H1 (cell line): ENCODE results near the gene SLIT3. TPM values are rescaled to one million over a fixed set of nuclear protein-coding genes. Genes with fewer than 3 reads are reported as not detected.

ENCODE experiments used
- CTCF ChIA-PET: fragments of 300-600 bp; sonication (Branson Sonifier 250); formaldehyde crosslinking; loops from one replicate; lab custom pipeline; 2021; ENCODE audit not compliant: partially characterized antibody; lab: Charles Lee
- POLR2A ChIA-PET: fragments of 300-600 bp; sonication (Branson Sonifier 250); formaldehyde crosslinking; loops from one replicate; lab custom pipeline; 2021; ENCODE audit warnings: inconsistent platforms; ENCODE audit not compliant: partially characterized antibody; lab: Charles Lee
- DNase-seq, 2 experiments: peaks; one replicate each; pipeline versions ENCODE4 v3.0.0 to v3.0.0-alpha.2; 2010 to 2022; ENCODE audit warnings: low spot score in 2 of 2, low read depth in 1 of 2, mixed read lengths in 1 of 2
- FAIRE-seq: peaks from 2 replicates; lab custom pipeline; 2011; peaks lifted over from hg19 to GRCh38; lab: Jason Lieb, UNC
- H2AFZ ChIP-seq: 2 replicates; pipeline ENCODE4 v1.8.1; 2012; ENCODE audit warnings: low read length, inconsistent platforms
- H2AK5ac ChIP-seq: 2 replicates; pipeline ENCODE4 v1.6.1; 2013; ENCODE audit warnings: low read depth, low read length
- H2BK120ac ChIP-seq: replicated peaks from 2 replicates; pipeline ENCODE3; 2013; ENCODE audit warnings: low read depth, low read length, inconsistent platforms
- H2BK12ac ChIP-seq: 2 replicates; pipeline ENCODE4 v1.6.1; 2013; ENCODE audit warnings: low read depth, low read length
- H2BK15ac ChIP-seq: 2 replicates; pipeline ENCODE4 v1.6.1; 2013; ENCODE audit warnings: low read length
- H2BK20ac ChIP-seq: 2 replicates; pipeline ENCODE4 v1.6.1; 2013; ENCODE audit warnings: low read length
- H2BK5ac ChIP-seq: 2 replicates; pipeline ENCODE4 v1.6.1; 2013; ENCODE audit warnings: low read depth, low read length
- H3K14ac ChIP-seq: 2 replicates; pipeline ENCODE4 v1.6.1; 2013; ENCODE audit warnings: inconsistent platforms; ENCODE audit not compliant: insufficient read length
- H3K18ac ChIP-seq: 2 replicates; pipeline ENCODE4 v1.6.1; 2013; ENCODE audit warnings: low read length; ENCODE audit errors: extremely low read depth
- H3K23ac ChIP-seq: 2 replicates; pipeline ENCODE4 v1.6.1; 2013; ENCODE audit warnings: inconsistent platforms; ENCODE audit not compliant: insufficient read length
- H3K23me2 ChIP-seq: 2 replicates; pipeline ENCODE4 v1.6.1; 2013; ENCODE audit warnings: low read depth, low read length
- H3K27ac ChIP-seq: 2 replicates; pipeline ENCODE4 v1.6.1; 2011; ENCODE audit warnings: low read depth, low read length, inconsistent platforms
- H3K27me3 ChIP-seq, 4 experiments: replicated peaks in 1 of 4; 1 replicate in 1 of 4; 2 replicates in 3 of 4; pipeline versions ENCODE4 v1.6.1 to v1.8.1; 2011 to 2013; ENCODE audit warnings: low read length in 3 of 4, mild to moderate bottlenecking in 3 of 4, inconsistent platforms in 2 of 4, mixed read lengths in 2 of 4, moderate library complexity in 1 of 4; ENCODE audit not compliant: control insufficient read depth in 3 of 4, insufficient read depth in 3 of 4; ENCODE audit errors: extremely low read depth in 1 of 4
- H3K36me3 ChIP-seq, 4 experiments: 2 replicates each; pipeline versions ENCODE4 v1.6.1 to v1.8.1; 2011 to 2013; ENCODE audit warnings: mild to moderate bottlenecking in 4 of 4, low read length in 3 of 4, moderate library complexity in 2 of 4, control low read depth in 1 of 4, inconsistent platforms in 1 of 4; ENCODE audit not compliant: insufficient read depth in 4 of 4, control insufficient read depth in 2 of 4
- H3K4ac ChIP-seq: replicated peaks from 2 replicates; pipeline ENCODE3; 2013; ENCODE audit warnings: low read length, low read depth, mixed read lengths, inconsistent platforms; ENCODE audit not compliant: insufficient read length
- H3K4me1 ChIP-seq, 4 experiments: replicated peaks in 1 of 4; 1 replicate in 1 of 4; 2 replicates in 3 of 4; pipeline versions ENCODE4 v1.6.1 to v1.8.1; 2011 to 2013; ENCODE audit warnings: low read length in 3 of 4, inconsistent platforms in 2 of 4, mixed read lengths in 1 of 4; ENCODE audit not compliant: insufficient read depth in 4 of 4, control insufficient read depth in 3 of 4
- H3K4me2 ChIP-seq, 2 experiments: 2 replicates each; pipeline versions ENCODE4 v1.6.1 to v1.8.1; 2011 to 2013; ENCODE audit warnings: low read depth in 2 of 2, low read length in 2 of 2, control low read depth in 1 of 2, inconsistent platforms in 1 of 2, mild to moderate bottlenecking in 1 of 2; ENCODE audit not compliant: insufficient read depth in 1 of 2
- H3K4me3 ChIP-seq, 4 experiments: fragments of 200-600, 300-600 bp in 1 of 4; sonication (generic), shearing (Covaris generic), sonication (Bioruptor Twin) in 1 of 4; 2 replicates each; pipeline versions ENCODE4 v1.5.1 to v1.8.1; 2011 to 2016; ENCODE audit warnings: low read length in 4 of 4, low read depth in 3 of 4, control low read depth in 2 of 4, inconsistent platforms in 2 of 4, mild to moderate bottlenecking in 2 of 4, mixed read lengths in 1 of 4, moderate library complexity in 1 of 4; ENCODE audit not compliant: insufficient read depth in 2 of 4; ENCODE audit errors: extremely low read depth in 1 of 4
- H3K56ac ChIP-seq: replicated peaks from 2 replicates; pipeline ENCODE3; 2013; ENCODE audit warnings: low read depth, mild to moderate bottlenecking, mixed read lengths, low read length, inconsistent platforms; ENCODE audit not compliant: insufficient read length
- H3K79me1 ChIP-seq: 2 replicates; pipeline ENCODE4 v1.6.1; 2013; ENCODE audit warnings: low read depth, low read length, control low read depth
- H3K79me2 ChIP-seq, 2 experiments: 2 replicates each; pipeline versions ENCODE4 v1.6.1 to v1.8.1; 2012 to 2013; ENCODE audit warnings: low read length in 2 of 2, mild to moderate bottlenecking in 2 of 2, inconsistent platforms in 1 of 2; ENCODE audit not compliant: insufficient read depth in 2 of 2, control insufficient read depth in 1 of 2
- H3K9ac ChIP-seq, 4 experiments: replicated peaks in 1 of 4; 1 replicate in 1 of 4; 2 replicates in 3 of 4; pipeline versions ENCODE4 v1.6.1 to v1.8.1; 2011 to 2013; ENCODE audit warnings: low read depth in 3 of 4, low read length in 3 of 4, control low read depth in 2 of 4, mild to moderate bottlenecking in 2 of 4, moderate library complexity in 2 of 4, inconsistent platforms in 1 of 4; ENCODE audit errors: extremely low read depth in 1 of 4
- H3K9me3 ChIP-seq, 2 experiments: 2 replicates each; pipeline versions ENCODE4 v1.6.1 to v1.8.1; 2012 to 2013; ENCODE audit warnings: mild to moderate bottlenecking in 2 of 2, moderate library complexity in 2 of 2, control low read depth in 1 of 2, inconsistent platforms in 1 of 2, low read depth in 1 of 2, low read length in 1 of 2, mixed read lengths in 1 of 2; ENCODE audit not compliant: insufficient read depth in 2 of 2
- H4K20me1 ChIP-seq, 2 experiments: replicated peaks in 1 of 2; 2 replicates each; pipeline versions ENCODE3 to v1.8.1; 2011 to 2013; ENCODE audit warnings: inconsistent platforms in 2 of 2, low read length in 2 of 2, mild to moderate bottlenecking in 1 of 2; ENCODE audit not compliant: insufficient read depth in 2 of 2, control insufficient read depth in 1 of 2
- H4K5ac ChIP-seq: 2 replicates; pipeline ENCODE4 v1.6.1; 2013; ENCODE audit warnings: low read length, low read depth, mixed read lengths, inconsistent platforms; ENCODE audit not compliant: insufficient read length
- H4K8ac ChIP-seq: 2 replicates; pipeline ENCODE4 v1.8.0; 2013; ENCODE audit warnings: mild to moderate bottlenecking, moderate library complexity, low read length, inconsistent platforms; ENCODE audit not compliant: insufficient read depth; ENCODE audit errors: extremely low read depth
- H4K91ac ChIP-seq: replicated peaks from 2 replicates; pipeline ENCODE3; 2013; ENCODE audit warnings: low read length, mixed read lengths, inconsistent platforms; ENCODE audit not compliant: insufficient read length
- CHD1 ChIP-seq: IDR thresholded peaks from 2 replicates; pipeline ENCODE4 v1.6.1; 2012; ENCODE audit warnings: low read depth, low read length, improper control_type of control experiment
- EZH2 ChIP-seq: fragments of 200-600 bp; sonication (generic); IDR thresholded peaks from 2 replicates; pipeline ENCODE4 v1.7.1; 2012; ENCODE audit warnings: low read depth, mild to moderate bottlenecking, moderate library complexity, low read length, inconsistent platforms; ENCODE audit not compliant: severe bottlenecking
- FOSL1 ChIP-seq: IDR thresholded peaks from 2 replicates; pipeline ENCODE4 v1.6.1; 2011; ENCODE audit warnings: mild to moderate bottlenecking, low read depth, low read length, moderate library complexity; ENCODE audit not compliant: insufficient read depth
- MAFK ChIP-seq: IDR thresholded peaks from 2 replicates; pipeline ENCODE4 v1.6.1; 2012; ENCODE audit warnings: low read depth, mild to moderate bottlenecking, improper control_type of control experiment, low read length
- RAD21 ChIP-seq, 2 experiments: IDR thresholded peaks in 1 of 2; conservative IDR thresholded peaks in 1 of 2; 2 replicates each; pipeline ENCODE4 v1.6.1; 2011; ENCODE audit warnings: low read depth in 2 of 2, low read length in 2 of 2, improper control_type of control experiment in 1 of 2, inconsistent platforms in 1 of 2, mild to moderate bottlenecking in 1 of 2, moderate library complexity in 1 of 2
- SUZ12 ChIP-seq: fragments of 200-600 bp; sonication (generic); IDR thresholded peaks from 2 replicates; pipeline ENCODE4 v1.6.1; 2012; ENCODE audit warnings: mild to moderate bottlenecking, inconsistent platforms, low read length, moderate library complexity, mixed read lengths
- TAF1 ChIP-seq: IDR thresholded peaks from 2 replicates; pipeline ENCODE4 v1.6.1; 2011; ENCODE audit warnings: mild to moderate bottlenecking, low read depth, low read length
- WGBS, 2 experiments: shearing (Covaris generic) in 1 of 2; methylation state at CpG; one replicate each; pipeline versions ENCODE4 v1.1.6 to v1.1.7; 2013 to 2015; ENCODE audit warnings: low lambda C conversion rate in 2 of 2, mixed read lengths in 2 of 2, inconsistent platforms in 1 of 2, low coverage in 1 of 2, missing lambda C conversion rate in 1 of 2; ENCODE audit not compliant: insufficient replicate concordance in 2 of 2, insufficient coverage in 1 of 2, insufficient read length in 1 of 2; ENCODE audit errors: extremely low coverage in 1 of 2, missing lambda C conversion rate in 1 of 2; 5-methylcytosine and 5-hydroxymethylcytosine counted together
- polyA plus RNA-seq, 7 experiments: library from polyadenylated mRNA; depleted of rRNA in 3 of 7; stranded (reverse) in 5 of 7; unstranded in 2 of 7; fragments of >200 nt in 5 of 7; fragments of 200-250 nt in 2 of 7; gene quantifications; 1 replicate in 5 of 7; 2 replicates in 1 of 7; 4 replicates in 1 of 7; pipeline versions ENCODE4 v1.2.1 to v1.2.3, GENCODE V29; 2011 to 2013; ENCODE audit warnings: missing spikeins in 2 of 7, mixed read lengths in 2 of 7
- total RNA-seq: library from RNA; stranded (reverse); fragmentation: NEBNext Ultra II Directional; extraction: Animal tissue kit (Norgen Biotek cat#: 25700); gene quantifications from 2 replicates; pipeline ENCODE4 v1.2.1, GENCODE V29; 2021

The SLIT3 gene
- total and polyA plus RNA-seq, 2 of the 8 experiments (the other 6 are each of a cell fraction or from before 2014, with no cell fraction given) = 1.1 to 1.2 TPM

DNA sequence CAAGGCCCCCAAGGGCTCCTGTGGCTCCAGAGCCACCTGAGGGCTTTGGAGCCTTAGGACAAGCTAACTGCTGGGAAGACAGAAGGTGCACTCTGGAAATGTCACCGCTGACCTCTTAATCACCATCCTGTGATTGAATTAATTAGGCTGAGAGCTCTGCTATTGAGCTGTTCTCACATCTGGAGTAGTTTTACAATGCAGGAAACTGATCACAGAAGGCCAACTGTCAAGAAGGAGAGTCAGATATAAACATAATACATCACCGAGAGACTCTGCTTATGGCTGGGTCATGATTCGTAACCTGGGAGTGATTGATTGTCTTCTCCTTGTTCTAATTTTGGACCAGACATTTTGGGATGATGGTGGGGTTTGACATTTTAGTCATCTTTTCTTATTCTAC lies 226.1 kb downstream of the SLIT3 start:
- Histone ChIP-seq H3K27me3 (no peaks in the 10 kb centered on the region), H3K9ac (no peak overlapping the region), H3K23me2 (peaks cover 2% of the 10 kb centered on the region), H3K14ac (no peak overlapping the region), H3K79me2 (no peaks in the 10 kb centered on the region), H3K4me1 (no peaks in the 10 kb centered on the region), H3K36me3 (no peaks in the 10 kb centered on the region), H3K18ac (no peak overlapping the region), H2AFZ (no peak overlapping the region), H4K8ac (no peak overlapping the region), H2AK5ac (no peak overlapping the region), H2BK12ac (no peak overlapping the region), H3K4me2 (no peak overlapping the region), H4K5ac (no peak overlapping the region), H3K9me3 (no peaks in the 10 kb centered on the region), H4K20me1 (no peaks in the 10 kb centered on the region), H3K56ac (no peak overlapping the region), H3K23ac (no peak overlapping the region), H2BK15ac (no peak overlapping the region), H2BK20ac (no peak overlapping the region), H3K79me1 (no peaks in the 10 kb centered on the region), H3K4ac (no peak overlapping the region), H2BK120ac (no peak overlapping the region), H4K91ac (no peak overlapping the region), H3K27ac (no peak overlapping the region), H3K4me3 (no peak overlapping the region), H2BK5ac (no peak overlapping the region)
- ChIA-PET CTCF (interaction anchor here (0.7 to 1.7 kb wide), 4 partner anchors 71 to 482 kb away, joined by 3 to 5 read pairs (median 3); no protein-coding TSS in a partner anchor), POLR2A (interaction anchor here (1.0 kb wide), 1 partner anchor 9 kb away, joined by 3 read pairs; no protein-coding TSS in a partner anchor)
- FAIRE-seq (no peak), DNase-seq (no peak)
- TF ChIP-seq SUZ12 = no peak
- no peak for TF ChIP-seq CHD1
- no peak for TF ChIP-seq EZH2
- TF ChIP-seq MAFK = no peak
- no peak for TF ChIP-seq TAF1
- no peak for TF ChIP-seq FOSL1
- no peak for TF ChIP-seq RAD21 (IDR thresholded peaks at IDR 0.05 in 1 of 2, conservative IDR thresholded peaks at IDR 0.05 in 1 of 2; ENCODE audit: low read depth in 2 of 2, low read length in 2 of 2)
- 96% methylated on average over 3 of the region's 3 CpGs; no CpG with 5 or more reads in 1 of the 2 experiments for WGBS, 2 experiments
